Dermis blood vessel endothelial cell (primary cell): ENCODE measurements around the gene PCSK7. TPM values are rescaled to one million over a fixed set of nuclear protein-coding genes. Genes with fewer than 3 reads are reported as not detected.
"Not testable (repeated sequence)": the region's sequence is repeated elsewhere in the genome, so short reads cannot be mapped to it uniquely, and the experiment has no call there.

ENCODE experiments used
- DNase-seq: peaks from one replicate; pipeline ENCODE4 v3.0.0; 2010
- total RNA-seq: library from RNA; depleted of rRNA; stranded (reverse); fragments of >200 nt; gene quantifications from 2 replicates; pipeline ENCODE4 v1.2.3, GENCODE V29; 2014

Gene PCSK7
- total RNA-seq, 1 donor from 2014 or later, result 63.5 TPM

GRCh38 chr11:117212697-117213355, 19.0 kb downstream of the PCSK7 start:
- no peak for DNase-seq

GRCh38 chr11:117210620-117211019, 21.3 kb downstream of the PCSK7 start:
- DNase-seq, result no peak

GRCh38 chr11:117209351-117210125, 22.3 kb downstream of the PCSK7 start:
- not testable (repeated sequence) for DNase-seq

GRCh38 chr11:117208710-117209109, 23.2 kb downstream of the PCSK7 start:
- DNase-seq, result not testable (repeated sequence)

GRCh38 chr11:117207481-117207880, 24.4 kb downstream of the PCSK7 start:
- DNase-seq, result not testable (repeated sequence)

- peak; percentile 17 for DNase-seq
Measured at GRCh38 chr11:117206859-117207258, 25.0 kb downstream of the PCSK7 start.

DNA sequence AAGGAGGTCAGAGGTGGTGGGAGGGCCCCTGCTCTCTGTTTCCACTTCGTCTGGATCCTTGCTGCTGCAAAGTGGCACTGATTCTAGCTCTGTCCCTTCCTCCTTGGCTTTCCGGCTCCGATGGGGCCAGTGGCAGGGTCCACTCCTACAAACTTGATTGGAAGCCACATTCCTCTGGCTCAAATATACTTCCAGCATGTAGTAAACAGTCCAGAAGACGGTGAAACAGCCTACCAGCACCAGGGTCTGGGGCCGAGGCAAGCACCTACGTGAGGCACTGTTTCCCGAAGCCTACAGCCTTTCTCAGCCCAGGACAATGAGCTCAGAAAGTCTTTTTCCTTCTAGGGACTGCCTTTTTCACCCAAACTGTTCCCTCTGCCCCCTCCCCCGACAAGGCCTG, 25.8 kb downstream of the PCSK7 start:
- not testable (repeated sequence) for DNase-seq

- no peak for DNase-seq
Measured at GRCh38 chr11:117205211-117205818, 26.6 kb downstream of the PCSK7 start.

DNA sequence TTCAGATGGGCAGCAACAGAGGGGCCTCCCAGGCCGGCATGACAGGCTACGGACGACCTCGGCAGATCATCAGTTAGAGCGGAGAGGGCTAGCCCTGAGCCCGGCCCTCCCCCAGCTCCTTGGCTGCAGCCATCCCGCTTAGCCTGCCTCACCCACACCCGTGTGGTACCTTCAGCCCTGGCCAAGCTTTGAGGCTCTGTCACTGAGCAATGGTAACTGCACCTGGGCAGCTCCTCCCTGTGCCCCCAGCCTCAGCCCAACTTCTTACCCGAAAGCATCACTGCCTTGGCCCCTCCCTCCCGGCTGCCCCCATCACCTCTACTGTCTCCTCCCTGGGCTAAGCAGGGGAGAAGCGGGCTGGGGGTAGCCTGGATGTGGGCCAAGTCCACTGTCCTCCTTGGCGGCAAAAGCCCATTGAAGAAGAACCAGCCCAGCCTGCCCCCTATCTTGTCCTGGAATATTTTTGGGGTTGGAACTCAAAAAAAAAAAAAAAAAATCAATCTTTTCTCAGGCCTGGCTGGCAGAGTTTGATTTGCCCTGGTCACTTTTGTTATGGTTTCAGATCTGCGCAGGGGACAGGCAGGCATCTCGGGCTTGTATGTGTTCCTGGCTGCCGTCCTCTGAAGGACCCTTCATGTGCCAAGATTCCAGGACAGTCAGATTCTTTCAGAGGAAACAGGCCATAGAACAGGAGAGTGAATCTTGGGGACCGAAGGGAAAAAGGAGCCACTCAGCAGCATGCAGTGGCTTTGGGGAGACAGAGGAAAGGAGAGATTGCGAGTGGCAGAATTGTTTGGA, 27.4 kb downstream of the PCSK7 start:
- no peak for DNase-seq

- no peak for DNase-seq
Measured at GRCh38 chr11:117203069-117203407, 28.8 kb downstream of the PCSK7 start.

- DNase-seq, result no peak
Measured at GRCh38 chr11:117202386-117203068, 29.3 kb downstream of the PCSK7 start.

- no peak for DNase-seq
Measured at GRCh38 chr11:117201658-117202305, 30.1 kb downstream of the PCSK7 start.

- DNase-seq, result no peak
Measured at GRCh38 chr11:117200813-117201657, 30.8 kb downstream of the PCSK7 start.

DNA sequence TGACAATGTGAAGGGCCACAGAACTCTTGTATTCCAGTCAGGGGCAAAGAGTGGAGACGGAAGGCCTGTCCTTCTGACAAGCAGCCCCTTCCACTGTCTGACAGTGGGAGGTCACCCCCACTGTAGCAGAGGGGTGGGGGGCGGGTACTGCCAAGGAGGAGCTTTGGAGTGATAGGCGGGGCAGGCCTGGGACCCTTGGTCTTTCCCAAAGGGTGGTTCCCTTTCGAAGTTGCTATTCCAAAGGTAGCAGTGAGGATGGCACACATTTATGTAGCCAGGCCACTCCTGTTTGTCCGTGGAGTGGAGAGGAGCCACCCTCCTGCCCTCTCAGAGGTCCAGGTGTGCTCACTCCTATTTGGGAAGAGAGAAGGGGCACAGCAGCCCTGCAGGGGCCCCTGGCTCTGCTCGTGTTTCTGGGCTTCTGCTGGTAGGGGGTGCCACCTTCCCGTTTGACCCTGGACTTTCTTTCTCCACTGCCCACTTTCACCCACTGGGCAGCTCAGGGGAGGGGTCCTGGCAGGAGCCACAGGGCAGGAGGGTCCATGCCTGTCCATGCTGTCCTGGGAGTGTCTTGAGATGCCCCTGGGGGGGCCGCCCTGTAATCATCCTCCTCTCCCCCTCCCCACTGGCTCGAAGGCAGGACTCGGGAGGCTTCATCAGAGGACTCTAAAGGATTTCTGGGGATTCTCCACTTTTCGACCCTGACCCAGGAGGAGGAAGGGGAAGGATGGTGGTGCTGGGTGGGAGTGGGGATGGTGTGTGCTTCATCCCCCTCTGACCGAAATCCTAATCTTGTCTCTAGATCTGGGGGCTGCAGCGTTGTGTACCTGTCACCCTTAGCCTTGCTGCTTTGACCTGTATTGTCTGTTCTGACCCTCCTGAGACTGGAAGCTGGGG, 31.7 kb downstream of the PCSK7 start:
- no peak for DNase-seq

DNA sequence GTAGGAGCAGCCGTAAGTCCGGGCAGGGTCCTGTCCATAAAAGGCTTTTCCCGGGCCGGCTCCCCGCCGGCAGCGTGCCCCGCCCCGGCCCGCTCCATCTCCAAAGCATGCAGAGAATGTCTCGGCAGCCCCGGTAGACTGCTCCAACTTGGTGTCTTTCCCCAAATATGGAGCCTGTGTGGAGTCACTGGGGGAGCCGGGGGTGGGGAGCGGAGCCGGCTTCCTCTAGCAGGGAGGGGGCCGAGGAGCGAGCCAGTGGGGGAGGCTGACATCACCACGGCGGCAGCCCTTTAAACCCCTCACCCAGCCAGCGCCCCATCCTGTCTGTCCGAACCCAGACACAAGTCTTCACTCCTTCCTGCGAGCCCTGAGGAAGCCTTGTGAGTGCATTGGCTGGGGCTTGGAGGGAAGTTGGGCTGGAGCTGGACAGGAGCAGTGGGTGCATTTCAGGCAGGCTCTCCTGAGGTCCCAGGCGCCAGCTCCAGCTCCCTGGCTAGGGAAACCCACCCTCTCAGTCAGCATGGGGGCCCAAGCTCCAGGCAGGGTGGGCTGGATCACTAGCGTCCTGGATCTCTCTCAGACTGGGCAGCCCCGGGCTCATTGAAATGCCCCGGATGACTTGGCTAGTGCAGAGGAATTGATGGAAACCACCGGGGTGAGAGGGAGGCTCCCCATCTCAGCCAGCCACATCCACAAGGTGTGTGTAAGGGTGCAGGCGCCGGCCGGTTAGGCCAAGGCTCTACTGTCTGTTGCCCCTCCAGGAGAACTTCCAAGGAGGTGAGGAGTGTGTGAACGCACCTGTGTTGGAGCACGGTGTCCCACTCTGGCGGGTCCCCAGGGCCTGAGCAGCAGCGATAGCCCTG, 32.6 kb downstream of the PCSK7 start, which contains the start of gene TAGLN:
TSS of gene TAGLN (plus strand) at position 318 of the 863 bp plus-strand sequence. CDS start 3,644 bp downstream, outside the sequence.
- DNase-seq, result peak; percentile 66

DNA sequence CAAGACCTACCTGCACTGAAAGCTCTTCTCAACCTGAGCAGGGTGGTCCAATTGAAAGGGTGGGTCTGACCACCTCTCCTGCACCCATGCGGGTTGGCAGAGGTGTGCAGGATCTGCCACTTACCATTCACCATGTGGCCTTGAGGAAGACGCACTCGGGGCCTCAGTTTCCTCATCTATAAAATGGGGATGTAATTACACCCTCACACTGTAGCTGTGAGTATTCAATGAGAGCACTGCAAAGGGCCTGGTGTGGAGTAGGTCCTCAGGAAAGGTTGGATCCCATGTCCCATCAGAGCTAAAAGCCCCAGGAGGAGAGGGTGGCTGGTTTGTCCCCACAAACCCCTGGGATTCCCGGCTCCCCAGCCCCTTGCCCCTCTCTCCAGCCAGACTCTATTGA, 33.3 kb downstream of the PCSK7 start:
- no peak for DNase-seq

GRCh38 chr11:117197516-117198456, 34.1 kb downstream of the PCSK7 start:
- peak; percentile 28 for DNase-seq
